Natural killer cell (primary cell): ENCODE measurements around the gene SULT2B1. TPM values are rescaled to one million over a fixed set of nuclear protein-coding genes. Genes with fewer than 3 reads are reported as not detected.

Source experiments
- ATAC-seq, 3 donors: fragments of 150-1000 bp in 2 of 3; fragments of 200-7000 bp in 1 of 3; cut with Tn5 transposase; 1 replicate in 1 of 3; 2 replicates in 2 of 3; pipeline ENCODE4 v1.10.0; 2021; ENCODE audit warnings: mild to moderate bottlenecking in 2 of 3, moderate library complexity in 2 of 3
- DNase-seq, 2 donors: peaks; one replicate each; pipeline versions ENCODE4 v3.0.0 to v3.0.0-alpha.2; 2013 to 2021; ENCODE audit warnings: mixed read lengths in 1 of 2
- H3K27ac ChIP-seq: one replicate; pipeline ENCODE4 v1.5.1; 2013; ENCODE audit warnings: mild to moderate bottlenecking, low read length
- H3K27me3 ChIP-seq: one replicate; pipeline ENCODE4 v1.6.1; 2013; ENCODE audit warnings: low read length; ENCODE audit not compliant: control insufficient read depth, insufficient read depth
- H3K36me3 ChIP-seq: one replicate; pipeline ENCODE4 v1.6.1; 2013; ENCODE audit warnings: low read length; ENCODE audit not compliant: control insufficient read depth, insufficient read depth
- H3K4me1 ChIP-seq: one replicate; pipeline ENCODE4 v1.6.1; 2013; ENCODE audit warnings: low read length; ENCODE audit not compliant: control insufficient read depth, insufficient read depth
- H3K4me3 ChIP-seq: one replicate; pipeline ENCODE4 v1.5.1; 2013; ENCODE audit warnings: low read length
- H3K9me3 ChIP-seq: one replicate; pipeline ENCODE4 v1.6.1; 2013; ENCODE audit warnings: low read length; ENCODE audit not compliant: control insufficient read depth, insufficient read depth
- H3K27ac Mint-ChIP-seq, 2 donors: one replicate each; pipeline ENCODE4 v1.8.0; 2022; ENCODE audit warnings: mild to moderate bottlenecking in 2 of 2, mixed read lengths in 2 of 2, moderate library complexity in 1 of 2
- H3K27me3 Mint-ChIP-seq, 2 donors: one replicate each; pipeline ENCODE4 v1.8.0; 2022; ENCODE audit warnings: low read depth in 2 of 2, mixed read lengths in 2 of 2
- H3K36me3 Mint-ChIP-seq: one replicate; pipeline ENCODE4 v1.8.0; 2022; ENCODE audit warnings: mixed read lengths
- H3K4me1 Mint-ChIP-seq, 2 donors: one replicate each; pipeline ENCODE4 v1.8.0; 2022; ENCODE audit warnings: mixed read lengths in 2 of 2
- H3K4me3 Mint-ChIP-seq: one replicate; pipeline ENCODE4 v1.8.0; 2022; ENCODE audit warnings: mild to moderate bottlenecking, moderate library complexity, mixed read lengths
- H3K9me3 Mint-ChIP-seq, 2 donors: one replicate each; pipeline ENCODE4 v1.8.0; 2022; ENCODE audit warnings: mixed read lengths in 2 of 2
- CTCF ChIP-seq: fragments of 200-600 bp; IDR thresholded peaks from one replicate; pipeline ENCODE4 v1.8.0; 2022; ENCODE audit warnings: antibody characterized with exemption
- WGBS: methylation state at CpG from one replicate; pipeline ENCODE4 v1.1.7; 2013; ENCODE audit warnings: missing lambda C conversion rate; ENCODE audit not compliant: insufficient coverage; 5-methylcytosine and 5-hydroxymethylcytosine counted together
- intact Hi-C: fragments of 100-400 bp; cut with micrococcal nuclease; formaldehyde crosslinking; loops from one replicate; pipeline ENCODE4 v1.14.2; 2022
- total RNA-seq, 4 donors: library from RNA; stranded (reverse); fragments of 120-200 nt in 1 of 4; gene quantifications; one replicate each; pipeline versions ENCODE4 v1.2.3 to v1.2.4, GENCODE V29; 2013 to 2022

Gene SULT2B1
- total RNA-seq, 3 donors from 2014 or later (not counting 1 experiment from before 2014, with no cell fraction given), result 0.40 TPM; not detected in 2

- no peaks in the 10 kb centered on the region for H3K36me3 Mint-ChIP-seq
- H3K9me3 Mint-ChIP-seq, result peaks cover 0 to 4% of the 10 kb centered on the region in 2 donors
- H3K4me3 Mint-ChIP-seq, result peak within 1 kb of the TSS; percentile 95
- WGBS, result under 1% methylated on average over 40 of the region's 40 CpGs
- DNase-seq, result no peak
- peak within 1 kb of the TSS; percentile 72 for H3K4me3 ChIP-seq
- H3K4me1 ChIP-seq, result peaks cover 55% of the 10 kb centered on the region
- no peaks in the 10 kb centered on the region for H3K9me3 ChIP-seq
- TF ChIP-seq CTCF, result no peak
- no peak for ATAC-seq
- H3K36me3 ChIP-seq, result peaks cover 11% of the 10 kb centered on the region
- intact Hi-C loops, result loop anchor here (2.0 to 10.0 kb wide), 7 partner anchors 18 to 1005 kb away; partner anchors contain the start of genes GYS1, PPP1R15A, RPL18 and RRAS
- H3K4me1 Mint-ChIP-seq, result peaks cover 39 to 51% of the 10 kb centered on the region in 2 donors
- H3K27ac ChIP-seq, result peak within 1 kb of the TSS; percentile 97
- H3K27me3 ChIP-seq, result no peaks in the 10 kb centered on the region
- no peaks in the 10 kb centered on the region for H3K27me3 Mint-ChIP-seq
- peak within 1 kb of the TSS; percentile 99 for H3K27ac Mint-ChIP-seq
Observed at GRCh38 chr19:48636859-48637448, 85.0 kb downstream of the SULT2B1 start, which contains the start of gene DBP. TSS of gene DBP (minus strand) at chr19:48637379. CDS start at chr19:48636994, 385 bp downstream.

GRCh38 chr19:48637449-48637947 lies 85.5 kb downstream of the SULT2B1 start:
- Mint-ChIP-seq H3K4me3 (peak overlapping the region; percentile 95), H3K9me3 (peaks cover 0 to 4% of the 10 kb centered on the region in 2 donors), H3K27ac (peak overlapping the region; percentile 99), H3K4me1 (peaks cover 39 to 51% of the 10 kb centered on the region in 2 donors), H3K27me3 (no peaks in the 10 kb centered on the region), H3K36me3 (no peaks in the 10 kb centered on the region)
- no peak for TF ChIP-seq CTCF
- H3K36me3 ChIP-seq, result peaks cover 8% of the 10 kb centered on the region
- ATAC-seq (peak; percentile 70 to 87 (median 76)), DNase-seq (peak; percentile 99 to 100)
- no peaks in the 10 kb centered on the region for H3K27me3 ChIP-seq
- intact Hi-C loops, result loop anchor here (2.0 to 10.0 kb wide), 7 partner anchors 19 to 1005 kb away; partner anchors contain the start of genes GYS1, PPP1R15A, RPL18 and RRAS
- under 1% methylated on average over 38 of the region's 38 CpGs for WGBS
- no peaks in the 10 kb centered on the region for H3K9me3 ChIP-seq
- H3K4me1 ChIP-seq, result peaks cover 52% of the 10 kb centered on the region
- H3K4me3 ChIP-seq, result peak overlapping the region; percentile 72
- peak overlapping the region; percentile 97 for H3K27ac ChIP-seq

- H3K4me1 Mint-ChIP-seq, result peaks cover 39 to 51% of the 10 kb centered on the region in 2 donors
- no peak for TF ChIP-seq CTCF
Observed at GRCh38 chr19:48637948-48638830, 86.2 kb downstream of the SULT2B1 start.

More at GRCh38 chr19:48637948-48638830, 86.2 kb downstream of the SULT2B1 start:
- peaks cover 45% of the 10 kb centered on the region for H3K4me1 ChIP-seq
- H3K4me3 ChIP-seq, result peak overlapping the region; percentile 60
- intact Hi-C loops, result loop anchor here (1.0 to 10.0 kb wide), 8 partner anchors 8 to 1004 kb away; partner anchors contain the start of genes CA11, GYS1, PPP1R15A and RPL18
- H3K36me3 ChIP-seq, result peaks cover 3% of the 10 kb centered on the region
- H3K27me3 ChIP-seq, result no peaks in the 10 kb centered on the region
- H3K4me3 Mint-ChIP-seq, result peak overlapping the region; percentile 95
- H3K27ac ChIP-seq, result peak overlapping the region; percentile 97
- H3K27ac Mint-ChIP-seq, result peak overlapping the region; percentile 99
- peak; percentile 46 to 67 (median 50) for ATAC-seq
- H3K36me3 Mint-ChIP-seq, result no peaks in the 10 kb centered on the region
- DNase-seq, result peak; percentile 77 to 96
- 4% methylated on average over 27 of the region's 29 CpGs for WGBS
- no peaks in the 10 kb centered on the region for H3K9me3 ChIP-seq
- no peaks in the 10 kb centered on the region for H3K27me3 Mint-ChIP-seq
- H3K9me3 Mint-ChIP-seq, result peaks cover 0 to 4% of the 10 kb centered on the region in 2 donors
